MG63 (cell line): ENCODE data around the gene TMEM121B. TPM values are rescaled to one million over a fixed set of nuclear protein-coding genes. Genes with fewer than 3 reads are reported as not detected.
"Not testable (repeated sequence)": the region's sequence is repeated elsewhere in the genome, so short reads cannot be mapped to it uniquely, and the experiment has no call there.

ENCODE experiments used
- DNase-seq: peaks from one replicate; pipeline ENCODE4 v3.0.0-alpha.2; 2020
- H3K27me3 ChIP-seq: fragments of 250-450 bp; sonication (Bioruptor Pico); 2 replicates; pipeline ENCODE4 v1.5.1; 2020; ENCODE audit warnings: mild to moderate bottlenecking, moderate library complexity
- H3K36me3 ChIP-seq: fragments of 250-450 bp; sonication (Bioruptor Pico); 2 replicates; pipeline ENCODE4 v1.5.1; 2020; ENCODE audit warnings: mild to moderate bottlenecking, moderate library complexity
- H3K4me3 ChIP-seq: fragments of 250-450 bp; sonication (Bioruptor Pico); 2 replicates; pipeline ENCODE4 v1.5.1; 2020; ENCODE audit warnings: mild to moderate bottlenecking, moderate library complexity
- H3K9me3 ChIP-seq: fragments of 250-450 bp; sonication (Bioruptor Pico); 2 replicates; pipeline ENCODE4 v1.5.1; 2020; ENCODE audit warnings: mild to moderate bottlenecking, moderate library complexity
- total RNA-seq: library from RNA; depleted of rRNA; stranded (reverse); fragments of >200 nt; shearing (Covaris generic); gene quantifications from 2 replicates; pipeline ENCODE4 v1.2.3, GENCODE V29; 2014; ENCODE audit warnings: low replicate concordance; rRNA removed

TMEM121B gene
- total RNA-seq: not detected in 2 replicates

DNA sequence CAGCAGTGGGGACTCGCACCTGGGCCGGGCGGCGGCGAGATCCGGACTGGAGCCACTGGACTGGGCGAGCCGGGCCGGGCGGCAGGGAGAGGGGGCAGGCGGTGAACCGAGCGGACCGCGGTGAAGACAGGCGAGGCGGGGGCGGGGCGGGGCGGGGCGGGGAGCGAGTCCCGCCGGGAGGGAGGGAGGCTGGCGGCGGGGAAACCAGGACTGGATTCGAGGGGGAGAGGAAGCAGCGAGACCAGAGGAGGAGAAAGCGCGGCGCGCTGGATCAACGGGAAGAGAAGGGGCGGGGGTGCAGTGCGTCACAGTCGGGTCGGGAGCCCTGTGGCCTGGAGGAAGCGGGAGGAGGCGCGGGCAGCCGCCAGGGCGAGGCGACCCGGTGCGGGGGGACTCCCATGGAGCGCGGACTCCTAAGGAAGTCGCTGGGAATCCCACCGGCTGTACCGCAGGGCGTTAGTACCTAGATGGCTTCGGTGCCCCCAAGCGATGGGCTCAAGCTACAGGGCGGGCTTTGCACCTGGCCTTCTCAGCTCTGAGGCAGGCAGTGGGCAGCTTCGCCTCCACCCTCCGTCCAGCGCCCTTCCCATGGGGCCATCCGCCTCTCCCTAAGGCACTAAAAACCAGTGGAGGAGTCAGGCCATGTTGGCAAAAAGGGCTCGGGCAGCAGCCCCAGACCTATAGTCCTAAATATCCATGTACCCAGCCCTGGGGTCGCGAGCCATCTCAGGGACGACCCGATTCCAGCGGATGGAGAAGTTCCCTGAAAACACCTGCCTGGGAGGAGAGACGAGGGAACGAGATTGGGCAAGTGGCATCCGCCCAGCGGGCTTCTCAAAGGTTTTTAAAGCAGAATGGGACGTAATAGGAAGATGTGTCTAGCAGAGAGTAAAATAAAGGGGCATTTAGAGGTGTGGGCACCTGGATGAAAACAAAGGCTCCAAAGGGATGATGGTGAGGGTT is at the start of gene TMEM121B:
TMEM121B (minus strand) TSS at position 128 of the 963 bp plus-strand sequence. CDS start 233 bp downstream, outside the sequence.
- DNase-seq: peak; percentile 72
- peak within 1 kb of the TSS; percentile 39 for H3K4me3 ChIP-seq

DNA sequence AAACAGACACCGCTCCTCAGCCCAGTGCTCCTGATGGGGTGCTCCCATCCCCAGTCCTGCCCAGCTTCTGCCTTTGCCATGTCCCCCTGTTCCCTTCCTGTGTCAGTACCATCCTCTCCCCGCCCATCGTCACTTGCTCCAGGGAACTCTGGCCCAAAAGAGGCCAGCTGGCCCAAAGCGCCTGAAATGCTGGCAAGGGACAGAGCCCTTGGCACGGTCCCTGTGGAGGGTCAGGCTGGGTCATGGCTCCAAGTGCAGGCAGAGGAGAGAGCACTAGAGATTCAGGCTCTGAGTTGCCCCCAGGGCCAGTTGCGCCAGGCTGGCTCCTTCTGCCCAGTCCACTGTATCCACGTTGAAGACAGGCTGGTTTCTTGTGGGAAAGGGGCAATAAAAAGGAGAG is 46.3 kb upstream of the TMEM121B start:
- Histone ChIP-seq H3K36me3 (no peaks in the 10 kb centered on the region), H3K9me3 (no peaks in the 10 kb centered on the region), H3K4me3 (no peak overlapping the region), H3K27me3 (no peaks in the 10 kb centered on the region)
- DNase-seq: peak; percentile 54

More for the DNA sequence above, at the start of gene TMEM121B:
- H3K9me3 ChIP-seq: no peaks in the 10 kb centered on the region
- no peaks in the 10 kb centered on the region for H3K36me3 ChIP-seq
- H3K27me3 ChIP-seq: no peaks in the 10 kb centered on the region

DNA sequence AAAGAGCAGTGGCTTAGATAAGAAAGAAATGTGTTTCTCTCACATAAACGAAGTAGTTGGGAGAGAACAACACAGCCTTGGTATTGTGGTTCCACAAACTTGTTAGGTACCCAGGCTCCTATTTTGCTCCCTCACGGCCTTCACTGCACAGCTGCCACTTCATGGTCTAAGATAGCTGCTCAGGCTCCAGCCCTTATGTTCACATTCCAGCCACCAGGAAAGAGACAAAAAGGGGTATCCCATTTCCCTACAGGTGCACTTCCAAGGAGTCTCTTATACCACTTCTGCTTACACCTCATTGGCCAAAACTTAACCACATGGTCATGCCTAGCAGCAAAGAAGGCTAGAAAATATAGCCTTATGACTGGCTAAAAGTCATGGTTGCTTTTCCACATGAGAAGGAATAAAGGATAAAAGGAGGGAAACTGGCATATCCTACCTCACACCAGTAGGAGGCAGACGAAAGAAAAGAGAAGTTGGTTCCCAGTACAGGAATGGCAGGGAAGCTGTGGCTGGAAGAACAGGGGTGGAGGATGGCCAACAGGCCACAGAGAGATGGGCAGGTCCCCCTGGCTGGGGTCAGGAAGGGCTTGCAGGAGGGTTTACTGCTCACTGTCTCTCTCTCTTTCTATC is 43.3 kb upstream of the TMEM121B start:
- DNase-seq: no peak
- Histone ChIP-seq H3K27me3 (no peaks in the 10 kb centered on the region), H3K4me3 (no peak overlapping the region), H3K9me3 (no peaks in the 10 kb centered on the region), H3K36me3 (no peaks in the 10 kb centered on the region)

DNA sequence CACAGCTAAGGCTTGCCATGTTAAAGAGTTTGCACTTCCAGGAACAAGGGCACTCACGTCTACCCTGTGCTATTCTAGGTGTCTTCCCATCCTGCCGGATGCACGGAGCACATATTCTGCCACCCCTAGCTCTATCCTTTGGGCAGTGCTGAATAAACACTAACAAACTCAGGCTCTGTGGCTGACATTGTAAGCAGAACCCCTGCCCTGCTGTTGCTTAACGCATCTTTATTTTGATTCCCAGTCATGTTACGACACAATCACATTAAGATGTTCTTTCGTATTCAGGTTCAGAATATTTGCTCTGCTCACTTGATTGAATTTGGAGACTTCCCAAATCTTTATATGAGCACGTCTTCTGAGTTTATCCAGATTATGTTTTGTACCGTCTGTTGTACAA is 41.6 kb upstream of the TMEM121B start:
- DNase-seq: no peak
- Histone ChIP-seq H3K9me3 (no peaks in the 10 kb centered on the region), H3K36me3 (peaks cover 4% of the 10 kb centered on the region)

DNA sequence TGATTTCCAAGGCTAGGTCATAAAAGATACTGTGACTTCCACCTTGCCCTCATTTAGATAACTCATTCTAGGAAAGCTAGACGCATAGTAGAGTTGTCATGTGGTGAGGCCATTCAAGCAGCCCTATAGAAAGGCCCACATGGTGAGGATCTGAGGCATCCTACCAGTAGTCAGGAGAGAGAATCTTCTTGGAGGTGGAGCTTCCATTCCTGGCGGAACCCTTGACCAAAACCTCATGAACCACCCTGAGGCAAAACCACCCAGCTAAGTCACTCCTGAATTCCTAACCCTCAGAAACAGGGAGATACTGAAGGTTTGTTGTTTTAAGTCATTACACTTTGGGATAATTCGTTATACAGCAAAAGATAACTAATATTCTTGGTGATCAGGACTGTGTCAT is 40.8 kb upstream of the TMEM121B start:
- no peaks in the 10 kb centered on the region for H3K27me3 ChIP-seq
- DNase-seq: no peak
- H3K4me3 ChIP-seq: no peak overlapping the region
- H3K9me3 ChIP-seq: no peaks in the 10 kb centered on the region
- H3K36me3 ChIP-seq: peaks cover 10% of the 10 kb centered on the region

More for the DNA sequence above, 41.6 kb upstream of the TMEM121B start:
- H3K27me3 ChIP-seq: no peaks in the 10 kb centered on the region
- H3K4me3 ChIP-seq: no peak overlapping the region

DNA sequence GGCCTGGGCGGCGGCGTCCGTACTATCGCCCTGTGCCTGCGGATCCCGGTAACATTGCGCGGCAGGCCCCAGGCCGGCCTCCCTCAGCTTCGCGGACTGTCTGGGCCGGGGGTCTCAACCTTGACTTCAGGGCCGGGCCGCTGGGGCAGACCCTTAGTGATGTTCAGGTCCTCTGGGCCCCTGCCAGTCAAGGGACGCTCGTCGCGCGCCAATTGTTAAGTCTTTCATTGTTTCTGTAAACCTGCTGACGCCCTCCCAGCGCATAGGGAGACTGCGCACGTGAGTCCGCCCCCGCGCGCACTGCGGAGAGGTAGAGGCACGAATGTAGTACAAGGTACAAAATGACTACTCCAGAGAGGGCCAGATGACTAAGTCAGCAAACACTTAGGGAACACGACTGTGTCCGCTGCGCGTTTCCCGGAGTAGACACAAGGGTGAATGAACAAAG is 38.4 kb upstream of the TMEM121B start:
- no peaks in the 10 kb centered on the region for H3K27me3 ChIP-seq
- H3K4me3 ChIP-seq: peak overlapping the region; percentile 76
- peaks cover 10% of the 10 kb centered on the region for H3K36me3 ChIP-seq
- H3K9me3 ChIP-seq: no peaks in the 10 kb centered on the region
- peak; percentile 53 for DNase-seq

DNA sequence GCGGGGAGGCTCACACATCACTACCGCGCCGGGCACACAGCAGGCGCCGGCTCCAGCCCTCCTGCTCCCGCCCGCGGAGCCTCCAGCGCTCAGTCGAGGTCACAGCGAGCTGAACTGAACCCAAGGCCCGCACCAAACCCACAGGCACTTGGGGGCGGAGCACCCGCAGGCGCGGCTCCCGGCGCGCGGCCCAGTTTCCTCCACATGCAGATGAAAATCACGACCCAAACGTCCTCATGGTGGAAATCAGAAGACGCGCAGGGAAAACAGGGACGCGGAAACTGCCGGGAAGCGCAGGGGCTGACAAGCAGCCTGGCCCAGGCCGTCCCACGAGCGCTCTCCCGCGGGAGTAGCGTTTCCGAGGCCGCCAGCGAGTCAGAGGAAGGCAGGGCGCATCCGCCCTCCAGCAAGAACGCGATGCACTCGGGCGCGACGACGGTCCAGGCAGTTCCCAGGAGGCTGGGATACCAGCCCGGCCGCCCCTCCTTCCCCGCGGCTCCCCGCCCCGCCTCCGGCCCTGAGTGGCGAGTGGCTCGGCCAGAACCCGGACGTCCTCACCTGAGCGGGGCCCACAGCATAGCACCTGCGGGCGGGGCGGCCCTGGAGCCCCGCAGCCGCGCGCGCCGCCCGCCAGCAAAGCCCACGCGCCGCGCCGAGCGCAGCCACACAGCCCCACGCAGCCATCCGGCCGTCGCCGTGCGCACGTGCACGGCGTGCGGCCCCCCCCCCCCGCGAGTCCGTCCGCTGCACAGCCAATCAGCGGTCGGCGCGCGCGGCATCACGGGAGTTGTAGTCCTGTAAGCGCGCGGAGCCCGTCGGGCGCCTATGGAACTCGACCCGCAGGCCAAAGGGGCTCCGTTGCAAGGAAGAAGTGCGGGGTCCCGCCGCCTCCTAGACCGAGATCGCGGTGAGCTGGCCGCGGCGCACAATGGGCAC is 37.7 kb upstream of the TMEM121B start, which contains the start of gene HDHD5:
HDHD5 (minus strand) TSS at position 710 of the 936 bp plus-strand sequence; CDS start at position 684, 26 bp downstream.
- Histone ChIP-seq H3K27me3 (no peaks in the 10 kb centered on the region), H3K4me3 (peak within 1 kb of the TSS; percentile 76), H3K36me3 (peaks cover 10% of the 10 kb centered on the region), H3K9me3 (no peaks in the 10 kb centered on the region)
- peak; percentile 89 for DNase-seq

DNA sequence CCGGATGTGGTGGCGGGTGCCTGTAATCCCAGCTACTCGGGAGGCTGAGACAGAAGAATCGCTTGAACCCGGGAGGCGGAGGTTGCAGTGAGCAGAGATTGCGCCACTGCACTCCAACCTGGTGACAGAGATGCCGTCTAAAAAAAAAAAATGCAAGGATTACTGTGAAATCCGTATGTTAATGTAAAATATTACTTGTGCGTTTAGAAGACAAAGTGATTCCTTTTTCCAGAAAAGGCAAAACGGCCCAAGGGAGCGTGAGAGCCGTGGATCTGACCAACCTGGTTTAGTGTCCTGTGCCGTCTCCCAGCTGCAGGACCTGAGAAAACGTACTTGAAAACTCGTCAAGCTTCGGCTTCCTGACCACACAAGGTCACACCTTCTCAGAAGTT is 37.0 kb upstream of the TMEM121B start:
- no peaks in the 10 kb centered on the region for H3K27me3 ChIP-seq
- DNase-seq: no peak
- peaks cover 10% of the 10 kb centered on the region for H3K36me3 ChIP-seq
- H3K9me3 ChIP-seq: no peaks in the 10 kb centered on the region
- H3K4me3 ChIP-seq: peak overlapping the region; percentile 76

DNA sequence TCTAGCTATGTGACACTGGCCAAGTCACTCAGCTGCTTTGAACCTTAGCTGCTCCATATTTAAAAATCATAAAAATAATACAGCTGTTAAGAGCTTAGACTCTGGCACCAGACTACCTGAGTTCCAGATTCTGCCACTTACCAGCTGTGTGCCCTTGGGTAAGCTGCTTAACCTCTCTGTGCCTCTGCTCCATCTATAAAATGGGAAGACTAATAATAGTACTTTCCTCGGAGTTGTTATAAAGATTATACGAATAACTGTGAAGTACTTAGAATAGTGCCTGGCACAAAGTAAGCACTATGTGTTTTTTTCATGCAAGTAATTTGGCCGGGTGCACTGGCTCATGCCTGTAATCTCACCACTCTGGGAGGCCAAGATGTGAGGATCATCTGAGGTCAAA is 36.6 kb upstream of the TMEM121B start:
- H3K9me3 ChIP-seq: no peaks in the 10 kb centered on the region
- peak overlapping the region; percentile 76 for H3K4me3 ChIP-seq
- no peaks in the 10 kb centered on the region for H3K27me3 ChIP-seq
- DNase-seq: no peak
- peaks cover 10% of the 10 kb centered on the region for H3K36me3 ChIP-seq

DNA sequence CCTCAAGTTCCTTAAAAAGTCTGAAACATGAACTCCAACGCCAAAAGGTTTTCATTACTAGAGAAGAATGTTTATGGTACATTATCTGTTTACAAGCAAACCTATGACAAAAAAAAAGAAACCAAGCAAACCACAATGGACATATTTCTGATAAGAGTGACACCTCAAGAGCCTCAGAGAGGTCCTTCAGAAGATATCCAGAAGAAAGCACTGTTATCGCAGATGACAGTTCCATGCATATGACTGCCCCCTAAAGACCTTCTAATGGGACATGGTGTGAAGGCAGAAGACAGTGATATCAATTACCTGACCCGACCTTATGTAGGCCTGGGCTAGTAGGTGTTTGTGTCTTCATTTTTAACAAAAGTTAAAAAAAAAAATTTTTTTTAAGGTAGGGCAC is 34.8 kb upstream of the TMEM121B start:
- Histone ChIP-seq H3K27me3 (no peaks in the 10 kb centered on the region), H3K4me3 (no peak overlapping the region), H3K36me3 (peaks cover 10% of the 10 kb centered on the region), H3K9me3 (no peaks in the 10 kb centered on the region)
- DNase-seq: no peak

DNA sequence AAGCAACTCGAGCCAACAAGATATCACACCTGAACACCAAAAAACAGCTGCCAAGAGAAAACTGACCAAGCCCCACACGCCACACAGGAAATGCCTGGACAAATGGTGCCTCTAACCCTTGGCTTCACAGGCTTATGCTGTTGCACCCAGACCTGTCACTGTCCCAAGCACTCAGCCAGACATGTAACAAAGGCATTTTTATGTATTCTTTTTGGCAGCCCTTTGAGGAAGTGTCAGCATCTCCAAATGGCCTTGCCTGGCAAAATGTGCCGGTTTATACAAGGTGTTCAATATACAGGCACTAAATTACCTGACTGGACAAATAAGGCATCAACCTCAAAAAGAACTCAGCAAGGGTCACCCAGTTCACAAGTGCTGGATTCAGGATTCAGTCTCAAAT is 31.8 kb upstream of the TMEM121B start:
- Histone ChIP-seq H3K27me3 (no peaks in the 10 kb centered on the region), H3K4me3 (no peak overlapping the region), H3K9me3 (no peaks in the 10 kb centered on the region), H3K36me3 (peaks cover 14% of the 10 kb centered on the region)
- DNase-seq: no peak

DNA sequence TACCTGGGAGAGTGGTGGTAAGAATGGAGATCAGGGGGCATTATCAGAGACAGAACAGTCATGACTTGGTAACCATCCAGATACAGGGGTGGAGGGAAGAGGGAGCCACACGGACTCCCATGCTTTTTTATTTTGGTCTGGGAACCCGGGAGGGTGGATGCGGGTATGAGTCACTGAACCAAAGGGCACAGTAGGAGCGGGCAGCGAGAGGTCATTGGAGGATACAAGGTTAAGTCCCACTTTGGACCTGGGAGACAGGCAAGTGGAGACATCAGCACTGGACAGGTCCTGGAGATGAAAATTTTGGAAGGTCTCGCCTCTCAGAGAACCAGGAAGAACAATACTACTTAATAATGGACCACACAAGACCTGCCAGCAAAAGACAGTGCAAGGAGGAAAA is 31.2 kb upstream of the TMEM121B start:
- Histone ChIP-seq H3K36me3 (peaks cover 8% of the 10 kb centered on the region), H3K4me3 (no peak overlapping the region), H3K27me3 (no peaks in the 10 kb centered on the region), H3K9me3 (no peaks in the 10 kb centered on the region)
- peak; percentile 28 for DNase-seq

DNA sequence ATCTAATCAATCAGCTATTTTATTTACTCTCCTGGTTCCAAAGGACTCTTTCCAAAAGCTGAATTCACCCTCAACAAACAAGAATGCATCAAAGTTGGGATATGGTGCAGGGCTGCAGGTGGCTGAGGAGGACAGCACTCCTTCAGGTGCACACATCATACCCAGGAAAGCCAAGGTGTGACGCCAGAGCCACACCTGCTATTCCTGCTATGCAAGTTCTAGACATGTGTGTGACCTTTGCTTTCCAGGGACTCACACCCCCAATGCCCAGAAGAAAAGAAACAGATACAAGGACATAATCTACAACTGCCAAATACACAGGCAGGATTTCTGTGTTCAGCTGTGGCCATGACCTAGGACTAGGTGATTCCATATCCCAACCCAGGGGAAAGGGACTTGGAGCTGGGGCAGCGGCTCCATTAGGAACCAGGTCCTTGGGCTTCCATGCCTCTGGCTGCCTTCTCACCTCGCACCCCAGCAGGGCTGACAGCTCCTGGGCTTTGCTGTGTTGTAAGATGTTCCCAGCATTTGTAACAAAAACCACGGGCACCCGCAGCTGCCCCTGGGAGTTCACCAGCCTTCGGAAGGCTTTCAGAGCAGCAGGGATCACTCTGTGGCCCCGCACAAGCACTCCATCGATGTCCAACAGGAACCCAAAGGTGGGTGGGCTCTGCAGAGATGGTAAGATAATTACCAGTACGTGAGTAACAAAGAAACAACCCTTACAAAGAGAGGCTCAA is 28.1 kb upstream of the TMEM121B start:
- DNase-seq: no peak
- no peaks in the 10 kb centered on the region for H3K27me3 ChIP-seq
- H3K4me3 ChIP-seq: no peak overlapping the region
- H3K9me3 ChIP-seq: no peaks in the 10 kb centered on the region
- peaks cover 10% of the 10 kb centered on the region for H3K36me3 ChIP-seq

DNA sequence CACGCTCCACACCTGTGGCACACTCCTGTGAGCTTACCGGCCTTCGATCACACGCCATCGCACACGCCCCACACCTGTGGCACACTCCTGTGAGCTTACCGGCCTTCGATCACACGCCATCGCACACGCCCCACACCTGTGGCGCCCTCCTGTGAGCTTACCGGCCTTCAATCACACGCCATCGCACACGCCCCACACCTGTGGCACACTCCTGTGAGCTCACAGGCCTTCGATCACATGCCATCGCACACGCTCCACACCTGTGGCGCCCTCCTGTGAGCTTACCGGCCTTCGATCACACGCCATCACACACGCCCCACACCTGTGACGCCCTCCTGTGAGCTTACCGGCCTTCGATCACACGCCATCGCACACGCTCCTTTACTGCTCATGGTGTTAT is 26.3 kb upstream of the TMEM121B start:
- peaks cover 19% of the 10 kb centered on the region for H3K36me3 ChIP-seq
- not testable (repeated sequence) for H3K27me3 ChIP-seq, DNase-seq, H3K4me3 ChIP-seq, H3K9me3 ChIP-seq

DNA sequence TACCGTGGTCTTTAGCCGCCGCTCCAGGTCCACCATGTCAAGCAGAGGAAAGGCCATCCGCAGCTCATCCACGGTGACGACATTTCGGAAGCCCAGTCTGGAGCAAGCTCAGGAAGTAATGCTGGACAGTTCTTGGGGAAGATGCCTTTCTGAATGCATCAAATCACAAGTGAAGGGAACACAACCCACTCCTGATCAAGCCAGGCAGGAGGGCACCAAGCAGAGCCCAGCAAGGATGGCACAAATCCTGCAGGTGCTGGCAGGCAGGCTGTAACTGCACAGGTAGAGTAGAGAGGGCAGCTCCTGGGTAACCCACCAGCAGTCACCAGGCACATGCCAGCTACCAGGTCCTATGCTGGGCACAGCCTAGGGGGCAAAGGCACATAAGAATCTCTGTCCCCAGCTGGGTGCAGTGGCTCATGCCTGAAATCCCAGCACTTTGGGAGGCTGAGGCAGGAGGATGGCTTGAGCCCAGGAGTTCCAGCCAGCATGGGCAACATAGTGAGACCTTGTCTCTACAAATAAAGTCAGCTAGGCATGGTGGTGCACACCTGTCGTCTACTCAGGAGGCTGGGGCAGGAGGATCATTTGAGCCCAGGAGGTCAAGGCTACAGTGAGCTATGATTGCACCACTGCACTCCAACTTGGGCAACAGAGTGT is 24.0 kb upstream of the TMEM121B start:
- H3K27me3 ChIP-seq: no peaks in the 10 kb centered on the region
- H3K36me3 ChIP-seq: peaks cover 30% of the 10 kb centered on the region
- H3K9me3 ChIP-seq: no peaks in the 10 kb centered on the region
- no peak overlapping the region for H3K4me3 ChIP-seq
- no peak for DNase-seq
